Esophagus muscularis mucosa (tissue), 4 donors: ENCODE measurements around the gene BTBD9. TPM values are rescaled to one million over a fixed set of nuclear protein-coding genes. Genes with fewer than 3 reads are reported as not detected.

Experiments
- DNase-seq: peaks from one replicate; pipeline ENCODE4 v3.0.0-alpha.2; 2017; ENCODE audit errors: extremely low spot score
- H3K27ac ChIP-seq, 4 donors: fragments of 200-600 bp; sonication (generic); replicated peaks in 1 of 4; 1 replicate in 3 of 4; 2 replicates in 1 of 4; pipeline ENCODE4 v1.5.1; 2016 to 2019; ENCODE audit warnings: mild to moderate bottlenecking in 1 of 4
- H3K27me3 ChIP-seq, 4 donors: fragments of 200-600 bp; sonication (generic); one replicate each; pipeline versions ENCODE4 v1.5.1 to v1.6.0; 2016 to 2019
- H3K36me3 ChIP-seq, 4 donors: fragments of 200-600 bp; sonication (generic); one replicate each; pipeline ENCODE4 v1.5.1; 2016 to 2019
- H3K4me1 ChIP-seq, 4 donors: fragments of 200-600 bp; sonication (generic); one replicate each; pipeline ENCODE4 v1.5.1; 2016 to 2019
- H3K4me3 ChIP-seq, 4 donors: fragments of 200-600 bp; sonication (generic); 1 replicate in 2 of 4; 2 replicates in 2 of 4; pipeline ENCODE4 v1.5.1; 2016 to 2019; ENCODE audit warnings: mild to moderate bottlenecking in 4 of 4, moderate library complexity in 1 of 4
- H3K9me3 ChIP-seq, 4 donors: fragments of 200-600 bp; sonication (generic); 1 replicate in 3 of 4; 2 replicates in 1 of 4; pipeline ENCODE4 v1.5.1; 2016 to 2019
- CTCF ChIP-seq, 3 experiments: fragments of 200-600 bp in 2 of 3; fragments of 450-650 bp in 1 of 3; sonication (generic) in 2 of 3; IDR thresholded peaks; one replicate each; pipeline ENCODE4 v1.5.1; 2017 to 2019; ENCODE audit warnings: antibody characterized with exemption in 3 of 3, mild to moderate bottlenecking in 2 of 3, moderate library complexity in 1 of 3
- EP300 ChIP-seq: sonication (generic); formaldehyde crosslinking; IDR thresholded peaks from one replicate; pipeline ENCODE4 v1.6.1; 2017; ENCODE audit warnings: antibody characterized with exemption
- POLR2A ChIP-seq: fragments of 450-650 bp; IDR thresholded peaks from one replicate; pipeline ENCODE4 v1.6.1; 2017; ENCODE audit warnings: antibody characterized with exemption, moderate library complexity, mild to moderate bottlenecking, low read depth
- POLR2AphosphoS5 ChIP-seq, 2 donors: sonication (generic); formaldehyde crosslinking; IDR thresholded peaks; one replicate each; pipeline ENCODE4 v1.6.1; 2017; ENCODE audit warnings: antibody characterized with exemption in 2 of 2
- WGBS: methylation state at CpG from one replicate; pipeline ENCODE4 v1.1.5; 2018; 5-methylcytosine and 5-hydroxymethylcytosine counted together
- intact Hi-C: fragments of 100-400 bp; cut with DNase I; formaldehyde crosslinking; loops from one replicate; pipeline ENCODE4 v1.15.1; 2023
- total RNA-seq, 4 donors: library from RNA; depleted of rRNA; stranded (reverse); fragments of >200 nt; gene quantifications; one replicate each; pipeline versions ENCODE4 v1.1.0 to v1.2.1, GENCODE V29; 2016

Gene BTBD9
- total RNA-seq, 4 donors from 2014 or later: 9.4 to 14.1 (median 11.2) TPM

GRCh38 chr6:38137608-38138265 lies 502.0 kb downstream of the BTBD9 start:
- Histone ChIP-seq H3K27me3 (no peaks in the 10 kb centered on the region), H3K36me3 (peaks cover 0 to 9% (median 0%) of the 10 kb centered on the region in 4 donors), H3K4me1 (peaks cover 7 to 31% (median 19%) of the 10 kb centered on the region in 4 donors), H3K27ac (no peak overlapping the region), H3K4me3 (no peak overlapping the region), H3K9me3 (no peaks in the 10 kb centered on the region)
- no peak for DNase-seq
- intact Hi-C loops: no loop called here
- WGBS: 96% methylated on average over 8 of the region's 8 CpGs
- TF ChIP-seq POLR2AphosphoS5 (IDR thresholded peaks at IDR 0.05): no peak
- no peak for TF ChIP-seq CTCF (IDR thresholded peaks at IDR 0.05)
- TF ChIP-seq EP300: no peak
- no peak for TF ChIP-seq POLR2A

GRCh38 chr6:38136547-38136946 lies 503.2 kb downstream of the BTBD9 start:
- DNase-seq: no peak
- TF ChIP-seq POLR2AphosphoS5 (IDR thresholded peaks at IDR 0.05) (no peak), POLR2A (no peak), CTCF (IDR thresholded peaks at IDR 0.05) (no peak), EP300 (no peak)
- no peak overlapping the region for H3K4me3 ChIP-seq

GRCh38 chr6:38134704-38135088 lies 505.0 kb downstream of the BTBD9 start:
- Histone ChIP-seq H3K9me3 (no peaks in the 10 kb centered on the region), H3K4me1 (peaks cover 13 to 21% (median 16%) of the 10 kb centered on the region in 4 donors), H3K27ac (no peak overlapping the region), H3K27me3 (no peaks in the 10 kb centered on the region), H3K36me3 (peaks cover 0 to 3% (median 0%) of the 10 kb centered on the region in 4 donors), H3K4me3 (no peak overlapping the region)
- 71% methylated on average over 4 of the region's 4 CpGs for WGBS
- TF ChIP-seq POLR2A: no peak
- TF ChIP-seq POLR2AphosphoS5 (IDR thresholded peaks at IDR 0.05): no peak
- TF ChIP-seq CTCF (IDR thresholded peaks at IDR 0.05): no peak
- no peak for TF ChIP-seq EP300
- intact Hi-C loops: no loop called here
- no peak for DNase-seq

More at GRCh38 chr6:38136547-38136946, 503.2 kb downstream of the BTBD9 start:
- no peak overlapping the region for H3K27ac ChIP-seq
- no peaks in the 10 kb centered on the region for H3K9me3 ChIP-seq
- peaks cover 10 to 27% (median 16%) of the 10 kb centered on the region in 4 donors for H3K4me1 ChIP-seq
- H3K27me3 ChIP-seq: no peaks in the 10 kb centered on the region
- intact Hi-C loops: no loop called here
- WGBS: 88% methylated on average over 4 of the region's 4 CpGs
- H3K36me3 ChIP-seq: peaks cover 0 to 3% (median 0%) of the 10 kb centered on the region in 4 donors

GRCh38 chr6:38133932-38134703 lies 505.6 kb downstream of the BTBD9 start:
- TF ChIP-seq CTCF (IDR thresholded peaks at IDR 0.05) (no peak), POLR2AphosphoS5 (IDR thresholded peaks at IDR 0.05) (no peak), POLR2A (no peak), EP300 (no peak)
- no peak overlapping the region for H3K27ac ChIP-seq
- no peaks in the 10 kb centered on the region for H3K27me3 ChIP-seq
- H3K9me3 ChIP-seq: no peaks in the 10 kb centered on the region
- peaks cover 13 to 21% (median 16%) of the 10 kb centered on the region in 4 donors for H3K4me1 ChIP-seq
- intact Hi-C loops: no loop called here
- H3K4me3 ChIP-seq: no peak overlapping the region
- peaks cover 0 to 3% (median 0%) of the 10 kb centered on the region in 4 donors for H3K36me3 ChIP-seq
- WGBS: 96% methylated on average over 7 of the region's 7 CpGs
- DNase-seq: no peak
